Measurements from ENCODE around the gene SLC19A1.

The SLC19A1 gene

GRCh38 chr21:45468051-45468970 is 73.9 kb downstream of the SLC19A1 start:
- DNase-seq, result no peak
- Histone ChIP-seq H3K36me3 (no peaks in the 10 kb centered on the region), H3K4me3 (ENCODE audit: low read depth, low read length) (no peak overlapping the region), H3K27me3 (peaks cover 10% of the 10 kb centered on the region), H3K9me3 (no peaks in the 10 kb centered on the region; the same call in 1 of the 2 replicates), H3K4me1 (no peaks in the 10 kb centered on the region)
- TF ChIP-seq CTCF (IDR thresholded peaks at IDR 0.05; ENCODE audit: low read depth, low read length), result no peak

- no peak overlapping the region for H3K4me3 ChIP-seq (ENCODE audit: low read depth, low read length)
- H3K4me1 ChIP-seq, result no peaks in the 10 kb centered on the region
- DNase-seq, result no peak
- no peaks in the 10 kb centered on the region; the same call in none of the 2 replicates for H3K9me3 ChIP-seq
- H3K27me3 ChIP-seq, result peaks cover 20% of the 10 kb centered on the region
- no peak for TF ChIP-seq CTCF (IDR thresholded peaks at IDR 0.05; ENCODE audit: low read depth, low read length)
- no peaks in the 10 kb centered on the region for H3K36me3 ChIP-seq
These were observed 74.9 kb downstream of the SLC19A1 start for GRCh38 chr21:45467221-45467779.

GRCh38 chr21:45466330-45467220 is 75.7 kb downstream of the SLC19A1 start:
- Histone ChIP-seq H3K36me3 (no peaks in the 10 kb centered on the region), H3K9me3 (no peaks in the 10 kb centered on the region; the same call in none of the 2 replicates), H3K27me3 (peaks cover 20% of the 10 kb centered on the region), H3K4me3 (ENCODE audit: low read depth, low read length) (no peak overlapping the region), H3K4me1 (no peaks in the 10 kb centered on the region)
- DNase-seq, result no peak
- TF ChIP-seq CTCF (IDR thresholded peaks at IDR 0.05; ENCODE audit: low read depth, low read length), result no peak

GRCh38 chr21:45465611-45466329 is 76.5 kb downstream of the SLC19A1 start:
- Histone ChIP-seq H3K9me3 (no peaks in the 10 kb centered on the region; the same call in none of the 2 replicates), H3K4me1 (no peaks in the 10 kb centered on the region), H3K4me3 (ENCODE audit: low read depth, low read length) (no peak overlapping the region), H3K27me3 (peaks cover 20% of the 10 kb centered on the region), H3K36me3 (no peaks in the 10 kb centered on the region)
- no peak for DNase-seq
- TF ChIP-seq CTCF (IDR thresholded peaks at IDR 0.05; ENCODE audit: low read depth, low read length), result no peak

- TF ChIP-seq CTCF (IDR thresholded peaks at IDR 0.05; ENCODE audit: low read depth, low read length), result no peak
- no peak overlapping the region for H3K4me3 ChIP-seq (ENCODE audit: low read depth, low read length)
- peaks cover 20% of the 10 kb centered on the region for H3K27me3 ChIP-seq
- no peaks in the 10 kb centered on the region for H3K36me3 ChIP-seq
- H3K9me3 ChIP-seq, result no peaks in the 10 kb centered on the region; the same call in none of the 2 replicates
- no peaks in the 10 kb centered on the region for H3K4me1 ChIP-seq
- DNase-seq, result no peak
These were observed 77.1 kb downstream of the SLC19A1 start for GRCh38 chr21:45465105-45465504.

All from BE2C (cell line).